ENCODE data around the gene RAP2A.

The RAP2A gene

DNA sequence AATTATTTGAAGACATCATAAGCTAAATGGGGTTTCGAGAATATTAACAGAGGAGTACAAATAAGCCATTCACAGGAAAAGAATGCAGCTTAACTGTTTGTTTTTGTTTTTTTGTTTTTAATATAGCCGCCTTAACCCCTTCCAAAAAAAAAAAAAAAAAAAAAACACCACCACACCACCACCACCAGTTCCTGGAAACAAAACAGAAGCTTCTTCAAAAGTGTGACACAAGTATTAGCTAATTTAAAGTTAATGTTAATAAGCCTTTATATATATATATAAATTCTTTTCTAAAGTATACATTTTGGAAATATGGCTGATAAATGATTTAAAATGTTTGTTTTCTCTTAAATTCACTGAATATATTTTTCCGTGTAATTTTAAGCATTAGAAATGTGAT, 1.4 kb downstream of the RAP2A start:
- TF ChIP-seq SIN3A (IDR thresholded peaks at IDR 0.05; ENCODE audit: borderline replicate concordance, insufficient read depth, low read length): no peak
- no peak for TF ChIP-seq TAF1 (IDR thresholded peaks at IDR 0.05; ENCODE audit: borderline replicate concordance, insufficient read depth, low read length)
- TF ChIP-seq, protein P1, sequence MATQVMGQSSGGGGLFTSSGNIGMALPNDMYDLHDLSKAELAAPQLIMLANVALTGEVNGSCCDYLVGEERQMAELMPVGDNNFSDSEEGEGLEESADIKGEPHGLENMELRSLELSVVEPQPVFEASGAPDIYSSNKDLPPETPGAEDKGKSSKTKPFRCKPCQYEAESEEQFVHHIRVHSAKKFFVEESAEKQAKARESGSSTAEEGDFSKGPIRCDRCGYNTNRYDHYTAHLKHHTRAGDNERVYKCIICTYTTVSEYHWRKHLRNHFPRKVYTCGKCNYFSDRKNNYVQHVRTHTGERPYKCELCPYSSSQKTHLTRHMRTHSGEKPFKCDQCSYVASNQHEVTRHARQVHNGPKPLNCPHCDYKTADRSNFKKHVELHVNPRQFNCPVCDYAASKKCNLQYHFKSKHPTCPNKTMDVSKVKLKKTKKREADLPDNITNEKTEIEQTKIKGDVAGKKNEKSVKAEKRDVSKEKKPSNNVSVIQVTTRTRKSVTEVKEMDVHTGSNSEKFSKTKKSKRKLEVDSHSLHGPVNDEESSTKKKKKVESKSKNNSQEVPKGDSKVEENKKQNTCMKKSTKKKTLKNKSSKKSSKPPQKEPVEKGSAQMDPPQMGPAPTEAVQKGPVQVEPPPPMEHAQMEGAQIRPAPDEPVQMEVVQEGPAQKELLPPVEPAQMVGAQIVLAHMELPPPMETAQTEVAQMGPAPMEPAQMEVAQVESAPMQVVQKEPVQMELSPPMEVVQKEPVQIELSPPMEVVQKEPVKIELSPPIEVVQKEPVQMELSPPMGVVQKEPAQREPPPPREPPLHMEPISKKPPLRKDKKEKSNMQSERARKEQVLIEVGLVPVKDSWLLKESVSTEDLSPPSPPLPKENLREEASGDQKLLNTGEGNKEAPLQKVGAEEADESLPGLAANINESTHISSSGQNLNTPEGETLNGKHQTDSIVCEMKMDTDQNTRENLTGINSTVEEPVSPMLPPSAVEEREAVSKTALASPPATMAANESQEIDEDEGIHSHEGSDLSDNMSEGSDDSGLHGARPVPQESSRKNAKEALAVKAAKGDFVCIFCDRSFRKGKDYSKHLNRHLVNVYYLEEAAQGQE (IDR thresholded peaks at IDR 0.05; ENCODE audit: insufficient read depth in 1 of 2, low read depth in 2 of 2, low read length in 2 of 2): no peak
- no peak for TF ChIP-seq FOXP2 (optimal IDR thresholded peaks at IDR 0.05; ENCODE audit: borderline replicate concordance, extremely low read depth, extremely low read length, insufficient read depth)
- TF ChIP-seq POLR2AphosphoS5 (IDR thresholded peaks at IDR 0.05; ENCODE audit: low read depth, low read length): no peak

DNA sequence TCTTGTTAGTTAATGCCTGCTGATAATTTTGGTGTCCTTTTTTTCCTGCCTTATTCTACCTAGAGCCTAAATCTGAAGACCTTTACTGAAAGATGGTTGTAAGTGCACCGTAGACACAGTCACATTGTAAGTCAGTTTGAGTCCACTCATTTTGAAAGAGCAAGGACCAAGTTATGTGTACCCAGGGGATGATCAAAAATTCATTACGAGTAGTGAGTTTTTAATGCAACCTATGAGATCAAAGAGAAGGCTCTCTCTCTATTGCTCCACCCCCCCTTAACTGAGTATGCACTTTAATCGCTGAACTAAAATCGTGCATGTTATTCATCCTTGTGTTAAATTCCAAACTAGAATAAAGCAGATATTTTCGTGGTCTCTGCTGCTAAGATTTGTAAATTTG, 1.8 kb downstream of the RAP2A start:
- TF ChIP-seq SIN3A (IDR thresholded peaks at IDR 0.05; ENCODE audit: borderline replicate concordance, insufficient read depth, low read length): no peak
- TF ChIP-seq POLR2AphosphoS5 (IDR thresholded peaks at IDR 0.05; ENCODE audit: low read depth, low read length): no peak
- no peak for TF ChIP-seq TAF1 (IDR thresholded peaks at IDR 0.05; ENCODE audit: borderline replicate concordance, insufficient read depth, low read length)
- TF ChIP-seq, protein P1 (IDR thresholded peaks at IDR 0.05; ENCODE audit: insufficient read depth in 1 of 2, low read depth in 2 of 2, low read length in 2 of 2): no peak
- no peak for TF ChIP-seq FOXP2 (optimal IDR thresholded peaks at IDR 0.05; ENCODE audit: borderline replicate concordance, extremely low read depth, extremely low read length, insufficient read depth)

DNA sequence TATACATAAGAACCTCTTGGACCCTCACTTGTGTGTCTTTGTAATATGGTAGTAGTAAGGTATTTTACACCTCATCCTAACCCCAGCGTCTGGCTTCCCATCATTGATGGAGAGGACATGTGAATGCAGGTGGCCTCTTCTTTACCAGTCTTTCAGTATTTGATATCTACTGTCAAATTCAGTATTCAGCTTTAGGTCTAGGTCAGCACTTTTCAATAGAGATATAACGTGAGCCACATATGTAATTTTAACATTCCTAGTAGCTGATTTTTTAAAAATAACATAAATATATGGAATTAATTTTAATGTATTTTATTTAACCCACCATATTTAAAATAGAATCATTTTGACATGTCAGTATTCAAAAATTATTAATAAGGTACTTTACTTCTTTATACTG, 2.9 kb downstream of the RAP2A start:
- TF ChIP-seq TAF1 (IDR thresholded peaks at IDR 0.05; ENCODE audit: borderline replicate concordance, insufficient read depth, low read length) (no peak), SIN3A (IDR thresholded peaks at IDR 0.05; ENCODE audit: borderline replicate concordance, insufficient read depth, low read length) (no peak), POLR2AphosphoS5 (IDR thresholded peaks at IDR 0.05; ENCODE audit: low read depth, low read length) (no peak), FOXP2 (optimal IDR thresholded peaks at IDR 0.05; ENCODE audit: borderline replicate concordance, extremely low read depth, extremely low read length, insufficient read depth) (no peak)
- TF ChIP-seq, protein P1 (IDR thresholded peaks at IDR 0.05; ENCODE audit: insufficient read depth in 1 of 2, low read depth in 2 of 2, low read length in 2 of 2): no peak

GRCh38 chr13:97437729-97438128, 3.8 kb downstream of the RAP2A start:
- TF ChIP-seq FOXP2 (optimal IDR thresholded peaks at IDR 0.05; ENCODE audit: borderline replicate concordance, extremely low read depth, extremely low read length, insufficient read depth) (no peak), SIN3A (IDR thresholded peaks at IDR 0.05; ENCODE audit: borderline replicate concordance, insufficient read depth, low read length) (no peak), TAF1 (IDR thresholded peaks at IDR 0.05; ENCODE audit: borderline replicate concordance, insufficient read depth, low read length) (no peak), POLR2AphosphoS5 (IDR thresholded peaks at IDR 0.05; ENCODE audit: low read depth, low read length) (no peak)
- TF ChIP-seq, protein P1 (IDR thresholded peaks at IDR 0.05; ENCODE audit: insufficient read depth in 1 of 2, low read depth in 2 of 2, low read length in 2 of 2): no peak

Data from PFSK-1 (cell line).